GM12875 (cell line): Measurements from ENCODE around the gene HPS4.
"Not testable (repeated sequence)": the region's sequence is repeated elsewhere in the genome, so short reads cannot be mapped to it uniquely, and the experiment has no call there.

Experiments
- H3K4me3 ChIP-seq: one replicate; pipeline ENCODE4 v1.5.1; 2011; ENCODE audit warnings: low read depth, low read length, control low read depth
- TF ChIP-seq, protein P1 (sequence below): IDR thresholded peaks from 2 replicates; pipeline ENCODE4 v1.5.1; 2011; ENCODE audit warnings: low read depth, mild to moderate bottlenecking, control low read depth, inconsistent platforms, low read length, moderate library complexity, borderline replicate concordance; ENCODE audit not compliant: insufficient read depth

The HPS4 gene

DNA sequence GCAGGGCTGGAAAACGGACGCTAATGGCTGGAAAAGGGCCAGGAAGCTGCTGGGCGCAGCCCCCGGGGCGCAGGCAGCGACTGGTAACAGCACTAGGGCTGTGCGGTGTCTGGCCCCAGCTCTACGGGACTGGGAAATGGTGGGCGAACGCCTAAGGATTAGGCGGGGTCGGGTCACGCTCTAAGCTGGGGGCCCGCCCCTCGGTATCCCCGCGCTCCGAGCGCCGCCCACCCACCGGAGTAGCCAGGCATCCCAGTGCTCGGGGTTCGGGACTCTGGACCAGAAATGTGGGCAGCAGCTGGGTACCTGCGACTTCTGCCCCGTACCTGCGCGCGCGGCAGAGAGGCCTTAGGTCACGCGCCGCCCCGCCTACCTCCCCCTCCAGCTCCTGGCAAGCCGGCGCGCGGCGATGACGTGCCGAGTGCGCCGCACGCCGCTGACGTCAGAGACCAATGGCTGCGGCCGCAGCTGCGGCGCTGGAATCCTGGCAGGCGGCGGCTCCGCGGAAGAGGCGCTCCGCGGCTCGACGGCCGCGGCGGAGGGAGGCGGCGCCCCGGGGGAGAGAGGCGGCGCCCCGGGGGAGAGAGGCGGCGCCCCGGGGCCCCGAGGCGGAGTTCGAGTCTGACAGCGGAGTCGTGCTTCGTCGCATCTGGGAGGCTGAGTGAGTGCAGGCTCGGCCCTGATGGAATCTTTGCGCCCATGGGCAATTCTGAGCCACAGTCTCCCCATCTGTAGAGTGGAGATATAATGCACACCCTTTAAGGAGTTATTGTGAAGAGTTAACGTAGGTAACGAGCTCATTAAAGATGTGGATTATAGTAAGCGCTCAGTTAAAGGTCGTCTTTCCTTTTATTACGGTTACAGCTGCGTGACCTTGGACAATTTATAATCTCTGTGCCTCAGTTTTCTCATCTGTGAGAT lies at the start of gene HPS4, which contains the start of gene SRRD:
TSS of gene HPS4 (minus strand) at position 345 of the 921 bp plus-strand sequence. CDS start 2,021 bp downstream, outside the sequence.
TSS of gene SRRD (plus strand) at position 439 of the 921 bp plus-strand sequence. CDS start at position 453, 14 bp downstream.
- peak within 1 kb of the TSS; percentile 75 for H3K4me3 ChIP-seq
- TF ChIP-seq, protein P1, sequence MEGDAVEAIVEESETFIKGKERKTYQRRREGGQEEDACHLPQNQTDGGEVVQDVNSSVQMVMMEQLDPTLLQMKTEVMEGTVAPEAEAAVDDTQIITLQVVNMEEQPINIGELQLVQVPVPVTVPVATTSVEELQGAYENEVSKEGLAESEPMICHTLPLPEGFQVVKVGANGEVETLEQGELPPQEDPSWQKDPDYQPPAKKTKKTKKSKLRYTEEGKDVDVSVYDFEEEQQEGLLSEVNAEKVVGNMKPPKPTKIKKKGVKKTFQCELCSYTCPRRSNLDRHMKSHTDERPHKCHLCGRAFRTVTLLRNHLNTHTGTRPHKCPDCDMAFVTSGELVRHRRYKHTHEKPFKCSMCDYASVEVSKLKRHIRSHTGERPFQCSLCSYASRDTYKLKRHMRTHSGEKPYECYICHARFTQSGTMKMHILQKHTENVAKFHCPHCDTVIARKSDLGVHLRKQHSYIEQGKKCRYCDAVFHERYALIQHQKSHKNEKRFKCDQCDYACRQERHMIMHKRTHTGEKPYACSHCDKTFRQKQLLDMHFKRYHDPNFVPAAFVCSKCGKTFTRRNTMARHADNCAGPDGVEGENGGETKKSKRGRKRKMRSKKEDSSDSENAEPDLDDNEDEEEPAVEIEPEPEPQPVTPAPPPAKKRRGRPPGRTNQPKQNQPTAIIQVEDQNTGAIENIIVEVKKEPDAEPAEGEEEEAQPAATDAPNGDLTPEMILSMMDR: no peak

DNA sequence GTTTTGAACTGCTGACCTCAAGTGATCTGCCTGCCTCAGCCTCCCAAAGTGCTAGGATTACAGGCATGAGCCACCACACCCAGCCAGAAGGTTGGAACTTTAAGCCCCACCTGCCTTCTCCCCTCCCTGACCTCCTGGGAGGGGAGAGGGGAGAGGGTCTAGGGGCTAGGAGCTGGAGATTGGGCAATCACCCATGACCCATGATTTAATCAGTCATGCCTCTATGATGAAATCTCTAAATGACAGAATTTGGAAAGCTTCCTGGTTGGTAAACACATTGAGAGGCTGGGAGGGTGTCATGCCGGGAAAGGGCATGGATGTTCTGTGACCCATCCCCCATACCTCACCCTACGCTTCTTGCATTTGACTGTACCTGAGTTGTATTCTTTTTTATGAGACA lies 45.8 kb upstream of the HPS4 start:
- TF ChIP-seq, protein P1: no peak
- H3K4me3 ChIP-seq: no peak overlapping the region

DNA sequence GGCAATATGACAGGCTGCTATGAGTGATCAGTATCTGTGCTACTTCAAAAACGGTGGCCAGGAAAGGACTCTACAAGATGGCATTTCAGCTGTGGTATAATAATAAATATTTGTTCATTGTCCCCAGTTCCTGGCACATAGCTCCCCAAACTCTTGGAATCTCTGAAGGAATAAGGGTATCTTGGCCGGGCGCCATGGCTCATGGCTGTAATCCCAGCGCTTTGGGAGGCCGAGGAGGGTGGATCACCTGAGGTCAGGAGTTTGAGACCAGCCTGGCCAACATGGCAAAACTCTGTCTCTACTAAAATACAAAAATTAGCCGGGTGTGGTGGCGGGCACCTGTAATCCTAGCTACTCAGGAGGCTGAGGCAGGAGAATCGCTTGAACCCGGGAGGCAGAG lies 44.9 kb upstream of the HPS4 start:
- H3K4me3 ChIP-seq: not testable (repeated sequence)

DNA sequence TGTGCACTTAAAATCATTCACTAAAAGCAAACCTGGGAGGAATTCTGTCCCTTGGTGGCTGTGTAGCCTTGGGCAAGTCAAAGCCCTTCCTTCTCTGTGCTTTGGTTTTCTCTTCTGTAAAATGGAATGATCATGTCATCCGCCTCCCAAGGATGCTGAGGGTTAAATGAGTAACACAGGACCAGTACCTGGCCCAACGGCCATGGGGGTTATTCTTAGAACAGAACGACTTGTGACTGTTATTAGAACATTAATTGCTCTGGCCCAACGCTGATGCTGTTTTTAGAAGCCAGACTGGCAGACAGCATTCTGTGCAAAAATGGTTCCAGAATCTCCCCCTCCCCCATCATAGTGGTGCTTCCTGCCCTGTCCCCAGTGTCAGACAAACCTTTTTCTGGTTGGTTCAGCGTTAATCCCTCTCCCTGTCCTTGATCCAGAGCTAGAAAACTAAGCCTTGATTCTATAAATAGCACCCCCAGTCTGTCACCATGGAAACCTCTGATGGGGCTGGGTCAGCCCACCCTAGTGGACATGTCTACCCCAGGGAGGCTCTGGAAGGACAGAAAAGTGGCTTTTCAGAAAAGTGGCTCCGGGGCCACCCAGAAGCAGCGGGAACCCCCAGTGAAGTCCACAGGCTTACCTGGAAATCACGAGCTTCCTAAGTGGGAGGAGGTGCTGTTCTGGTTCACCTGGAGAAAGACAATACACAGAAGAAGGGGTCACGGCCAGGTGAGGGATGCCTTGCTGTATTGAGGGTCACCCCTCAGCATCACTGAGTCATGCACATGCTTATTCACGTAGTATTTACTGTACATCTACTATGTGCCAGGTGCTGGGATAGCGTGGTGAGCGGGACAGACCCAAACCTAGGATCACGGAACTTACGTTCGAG lies 44.2 kb upstream of the HPS4 start:
- no peak overlapping the region for H3K4me3 ChIP-seq
- TF ChIP-seq, protein P1: no peak

DNA sequence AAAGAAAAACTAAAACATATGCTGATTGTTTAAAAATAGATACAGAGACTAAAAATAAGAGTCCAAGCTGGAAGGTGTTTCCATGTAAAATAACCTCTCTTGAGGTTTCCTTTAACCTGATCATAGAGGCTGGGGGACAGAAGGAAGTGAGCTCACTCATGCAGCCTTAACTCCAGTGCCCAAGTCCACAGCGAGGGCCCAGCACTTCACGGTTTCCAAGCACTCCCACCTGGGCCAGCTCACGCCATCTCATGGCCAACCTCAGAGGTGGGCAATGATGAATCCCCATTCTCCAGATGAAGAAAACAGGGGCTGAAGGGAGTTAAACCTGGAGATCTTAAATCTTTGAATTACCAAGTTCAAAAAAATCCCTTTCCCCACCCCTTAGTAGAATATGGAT lies 43.6 kb upstream of the HPS4 start:
- TF ChIP-seq, protein P1: no peak
- H3K4me3 ChIP-seq: no peak overlapping the region

DNA sequence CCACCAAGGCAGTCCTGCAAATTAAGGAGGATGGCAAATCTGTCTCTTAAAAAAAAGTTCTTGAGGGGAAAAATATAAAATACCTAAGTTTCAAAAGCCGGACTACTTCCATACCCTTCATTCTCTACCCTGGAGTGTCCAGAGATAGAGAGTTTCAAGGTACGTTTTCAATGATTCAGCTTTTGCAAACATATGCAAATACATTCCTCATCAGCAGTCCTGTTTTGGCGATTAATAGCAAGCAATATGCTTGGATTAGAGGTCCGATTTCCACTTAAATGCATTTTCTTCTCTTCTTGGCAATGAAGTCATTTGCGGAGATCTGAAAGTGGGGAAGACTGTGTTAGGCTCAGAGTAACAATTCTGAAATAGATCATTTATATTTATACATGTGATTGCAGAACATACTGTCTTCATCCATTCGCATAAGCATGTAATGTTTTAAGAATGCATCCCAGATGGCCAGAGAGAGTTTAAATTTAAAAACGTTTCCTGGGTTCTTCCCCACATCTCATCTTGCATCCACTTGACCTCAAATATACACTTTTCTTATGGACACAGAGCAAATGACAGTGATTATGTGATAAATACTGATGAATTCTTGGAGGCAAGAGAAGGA lies 42.5 kb upstream of the HPS4 start:
- H3K4me3 ChIP-seq: no peak overlapping the region
- TF ChIP-seq, protein P1: no peak

DNA sequence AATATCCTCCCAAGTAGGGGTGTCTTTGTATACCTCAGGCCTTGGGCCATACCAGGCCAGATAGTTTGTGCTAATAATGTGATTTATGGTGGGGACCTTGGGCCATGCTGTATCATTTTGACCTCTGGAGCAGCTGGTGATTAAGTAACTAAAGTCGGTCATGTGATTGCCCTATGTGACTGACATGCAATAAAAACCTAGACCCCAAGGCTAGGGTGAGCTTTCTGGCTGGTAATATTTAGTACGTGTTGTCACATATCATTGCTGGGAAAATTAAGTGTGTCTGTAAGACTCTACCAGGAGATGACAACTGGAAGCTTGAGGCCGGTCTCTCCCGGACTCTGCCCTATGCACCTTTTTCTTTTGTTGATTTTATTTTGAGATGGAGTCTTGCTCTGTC lies 41.3 kb upstream of the HPS4 start:
- no peak overlapping the region for H3K4me3 ChIP-seq
- TF ChIP-seq, protein P1: no peak
